Upper lobe of right lung (tissue), 1 donor: ENCODE data around the gene VIM. TPM values are rescaled to one million over a fixed set of nuclear protein-coding genes. Genes with fewer than 3 reads are reported as not detected.

Experiments used
- ATAC-seq: fragments of 200-7000 bp; cut with Tn5 transposase; one replicate; pipeline ENCODE4 v1.9.1; 2020; ENCODE audit warnings: mild to moderate bottlenecking, moderate library complexity
- DNase-seq: peaks from one replicate; pipeline ENCODE4 v3.0.0-alpha.2; 2020
- H3K27ac ChIP-seq: fragments of 200-600 bp; one replicate; pipeline ENCODE4 v1.8.0; 2022
- H3K27me3 ChIP-seq: fragments of 200-600 bp; one replicate; pipeline ENCODE4 v1.8.0; 2022; ENCODE audit warnings: mild to moderate bottlenecking
- H3K36me3 ChIP-seq: fragments of 200-600 bp; one replicate; pipeline ENCODE4 v1.8.0; 2022
- H3K4me1 ChIP-seq: fragments of 200-600 bp; one replicate; pipeline ENCODE4 v1.8.0; 2022
- H3K4me3 ChIP-seq: fragments of 200-600 bp; one replicate; pipeline ENCODE4 v1.8.0; 2022; ENCODE audit warnings: mild to moderate bottlenecking
- H3K9me3 ChIP-seq: fragments of 200-600 bp; one replicate; pipeline ENCODE4 v1.8.0; 2022
- intact Hi-C: fragments of 100-400 bp; cut with DNase I; formaldehyde crosslinking; loops from one replicate; pipeline ENCODE4 v1.11.0; 2022
- total RNA-seq: library from RNA; stranded (reverse); fragmentation: NEBNext Ultra II Directional; extraction: Animal tissue kit (Norgen Biotek cat#: 25700); gene quantifications from one replicate; pipeline ENCODE4 v1.2.1, GENCODE V29; 2021
- TF ChIP-seq, protein P1 (sequence below): fragments of 200-600 bp; IDR thresholded peaks from one replicate; pipeline ENCODE4 v1.8.0; 2022; ENCODE audit warnings: antibody characterized with exemption
- donor health status: DM: no; HTN: yes; CAD: no; lungs with severe emphysema.

The VIM gene
- total RNA-seq, 1 donor from 2014 or later, result 1,272 TPM

DNA sequence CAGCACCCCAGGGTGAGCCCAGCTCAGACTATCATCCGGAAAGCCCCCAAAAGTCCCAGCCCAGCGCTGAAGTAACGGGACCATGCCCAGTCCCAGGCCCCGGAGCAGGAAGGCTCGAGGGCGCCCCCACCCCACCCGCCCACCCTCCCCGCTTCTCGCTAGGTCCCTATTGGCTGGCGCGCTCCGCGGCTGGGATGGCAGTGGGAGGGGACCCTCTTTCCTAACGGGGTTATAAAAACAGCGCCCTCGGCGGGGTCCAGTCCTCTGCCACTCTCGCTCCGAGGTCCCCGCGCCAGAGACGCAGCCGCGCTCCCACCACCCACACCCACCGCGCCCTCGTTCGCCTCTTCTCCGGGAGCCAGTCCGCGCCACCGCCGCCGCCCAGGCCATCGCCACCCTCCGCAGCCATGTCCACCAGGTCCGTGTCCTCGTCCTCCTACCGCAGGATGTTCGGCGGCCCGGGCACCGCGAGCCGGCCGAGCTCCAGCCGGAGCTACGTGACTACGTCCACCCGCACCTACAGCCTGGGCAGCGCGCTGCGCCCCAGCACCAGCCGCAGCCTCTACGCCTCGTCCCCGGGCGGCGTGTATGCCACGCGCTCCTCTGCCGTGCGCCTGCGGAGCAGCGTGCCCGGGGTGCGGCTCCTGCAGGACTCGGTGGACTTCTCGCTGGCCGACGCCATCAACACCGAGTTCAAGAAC lies 1.1 kb downstream of the VIM start:
- ATAC-seq (peak; percentile 72), DNase-seq (peak; percentile 91)
- H3K27ac ChIP-seq, result peak overlapping the region; percentile 98
- H3K4me3 ChIP-seq, result peak overlapping the region; percentile 90
- intact Hi-C loops, result no loop called here
- H3K27me3 ChIP-seq, result no peaks in the 10 kb centered on the region
- H3K9me3 ChIP-seq, result no peaks in the 10 kb centered on the region
- H3K36me3 ChIP-seq, result peaks cover 35% of the 10 kb centered on the region
- TF ChIP-seq, protein P1, sequence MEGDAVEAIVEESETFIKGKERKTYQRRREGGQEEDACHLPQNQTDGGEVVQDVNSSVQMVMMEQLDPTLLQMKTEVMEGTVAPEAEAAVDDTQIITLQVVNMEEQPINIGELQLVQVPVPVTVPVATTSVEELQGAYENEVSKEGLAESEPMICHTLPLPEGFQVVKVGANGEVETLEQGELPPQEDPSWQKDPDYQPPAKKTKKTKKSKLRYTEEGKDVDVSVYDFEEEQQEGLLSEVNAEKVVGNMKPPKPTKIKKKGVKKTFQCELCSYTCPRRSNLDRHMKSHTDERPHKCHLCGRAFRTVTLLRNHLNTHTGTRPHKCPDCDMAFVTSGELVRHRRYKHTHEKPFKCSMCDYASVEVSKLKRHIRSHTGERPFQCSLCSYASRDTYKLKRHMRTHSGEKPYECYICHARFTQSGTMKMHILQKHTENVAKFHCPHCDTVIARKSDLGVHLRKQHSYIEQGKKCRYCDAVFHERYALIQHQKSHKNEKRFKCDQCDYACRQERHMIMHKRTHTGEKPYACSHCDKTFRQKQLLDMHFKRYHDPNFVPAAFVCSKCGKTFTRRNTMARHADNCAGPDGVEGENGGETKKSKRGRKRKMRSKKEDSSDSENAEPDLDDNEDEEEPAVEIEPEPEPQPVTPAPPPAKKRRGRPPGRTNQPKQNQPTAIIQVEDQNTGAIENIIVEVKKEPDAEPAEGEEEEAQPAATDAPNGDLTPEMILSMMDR, result no peak
- peaks cover 34% of the 10 kb centered on the region for H3K4me1 ChIP-seq

DNA sequence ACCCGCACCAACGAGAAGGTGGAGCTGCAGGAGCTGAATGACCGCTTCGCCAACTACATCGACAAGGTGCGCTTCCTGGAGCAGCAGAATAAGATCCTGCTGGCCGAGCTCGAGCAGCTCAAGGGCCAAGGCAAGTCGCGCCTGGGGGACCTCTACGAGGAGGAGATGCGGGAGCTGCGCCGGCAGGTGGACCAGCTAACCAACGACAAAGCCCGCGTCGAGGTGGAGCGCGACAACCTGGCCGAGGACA lies 1.6 kb downstream of the VIM start:
- TF ChIP-seq, protein P1, result no peak
- intact Hi-C loops, result no loop called here
- H3K4me3 ChIP-seq, result peak overlapping the region; percentile 90
- H3K9me3 ChIP-seq, result no peaks in the 10 kb centered on the region
- ATAC-seq (no peak), DNase-seq (no peak)
- H3K27me3 ChIP-seq, result no peaks in the 10 kb centered on the region
- H3K4me1 ChIP-seq, result peaks cover 38% of the 10 kb centered on the region
- peaks cover 40% of the 10 kb centered on the region for H3K36me3 ChIP-seq
- peak overlapping the region; percentile 98 for H3K27ac ChIP-seq

DNA sequence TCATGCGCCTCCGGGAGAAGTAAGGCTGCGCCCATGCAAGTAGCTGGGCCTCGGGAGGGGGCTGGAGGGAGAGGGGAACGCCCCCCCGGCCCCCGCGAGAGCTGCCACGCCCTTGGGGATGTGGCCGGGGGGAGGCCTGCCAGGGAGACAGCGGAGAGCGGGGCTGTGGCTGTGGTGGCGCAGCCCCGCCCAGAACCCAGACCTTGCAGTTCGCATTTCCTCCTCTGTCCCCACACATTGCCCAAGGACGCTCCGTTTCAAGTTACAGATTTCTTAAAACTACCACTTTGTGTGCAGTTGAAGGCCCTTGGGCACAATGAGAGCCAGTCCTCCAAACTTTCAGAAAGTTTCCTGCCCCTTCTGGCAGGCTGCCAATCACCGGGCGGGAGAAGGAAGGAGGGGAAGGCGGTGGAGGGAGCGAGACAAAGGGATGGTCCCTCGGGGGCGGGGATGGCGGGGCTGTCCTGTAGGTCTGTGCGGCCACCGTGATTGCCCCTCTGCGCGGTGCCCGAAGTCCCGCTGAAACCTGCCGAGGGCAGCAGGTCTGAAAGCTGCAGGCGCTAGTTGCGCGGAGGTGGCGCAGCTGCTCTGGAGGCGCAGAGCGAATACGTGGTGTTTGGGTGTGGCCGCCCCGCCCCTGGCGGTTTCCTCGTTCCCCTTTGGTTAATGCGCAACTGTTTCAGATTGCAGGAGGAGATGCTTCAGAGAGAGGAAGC lies 2.1 kb downstream of the VIM start:
- ATAC-seq (peak; percentile 79), DNase-seq (peak; percentile 95)
- H3K27ac ChIP-seq, result peak overlapping the region; percentile 98
- TF ChIP-seq, protein P1, result no peak
- no peaks in the 10 kb centered on the region for H3K9me3 ChIP-seq
- peaks cover 41% of the 10 kb centered on the region for H3K4me1 ChIP-seq
- peaks cover 45% of the 10 kb centered on the region for H3K36me3 ChIP-seq
- intact Hi-C loops, result no loop called here
- H3K27me3 ChIP-seq, result no peaks in the 10 kb centered on the region
- peak overlapping the region; percentile 90 for H3K4me3 ChIP-seq

DNA sequence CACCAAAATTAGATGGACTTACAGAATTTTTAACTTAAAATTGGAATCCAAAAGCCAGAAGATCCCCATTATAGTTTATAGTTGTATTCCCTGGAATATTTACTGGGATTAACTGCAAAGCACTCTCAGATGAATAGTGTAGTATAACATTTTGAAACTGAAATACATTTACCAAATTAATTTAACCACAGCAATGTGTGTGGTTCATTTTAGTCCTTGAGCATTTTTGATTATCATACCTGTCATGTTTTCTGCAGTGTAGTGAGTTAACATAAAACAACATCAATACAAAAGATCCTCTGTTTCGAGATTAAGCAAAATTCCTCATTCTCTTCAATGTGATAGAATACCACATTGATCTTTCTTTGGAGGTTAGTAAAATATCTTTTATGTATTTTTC lies 3.7 kb downstream of the VIM start:
- peaks cover 43% of the 10 kb centered on the region for H3K4me1 ChIP-seq
- intact Hi-C loops, result no loop called here
- DNase-seq, result no peak
- TF ChIP-seq, protein P1, result no peak
- no peaks in the 10 kb centered on the region for H3K9me3 ChIP-seq
- ATAC-seq, result no peak
- peak overlapping the region; percentile 90 for H3K4me3 ChIP-seq
- peak overlapping the region; percentile 98 for H3K27ac ChIP-seq
- no peaks in the 10 kb centered on the region for H3K27me3 ChIP-seq
- H3K36me3 ChIP-seq, result peaks cover 62% of the 10 kb centered on the region

DNA sequence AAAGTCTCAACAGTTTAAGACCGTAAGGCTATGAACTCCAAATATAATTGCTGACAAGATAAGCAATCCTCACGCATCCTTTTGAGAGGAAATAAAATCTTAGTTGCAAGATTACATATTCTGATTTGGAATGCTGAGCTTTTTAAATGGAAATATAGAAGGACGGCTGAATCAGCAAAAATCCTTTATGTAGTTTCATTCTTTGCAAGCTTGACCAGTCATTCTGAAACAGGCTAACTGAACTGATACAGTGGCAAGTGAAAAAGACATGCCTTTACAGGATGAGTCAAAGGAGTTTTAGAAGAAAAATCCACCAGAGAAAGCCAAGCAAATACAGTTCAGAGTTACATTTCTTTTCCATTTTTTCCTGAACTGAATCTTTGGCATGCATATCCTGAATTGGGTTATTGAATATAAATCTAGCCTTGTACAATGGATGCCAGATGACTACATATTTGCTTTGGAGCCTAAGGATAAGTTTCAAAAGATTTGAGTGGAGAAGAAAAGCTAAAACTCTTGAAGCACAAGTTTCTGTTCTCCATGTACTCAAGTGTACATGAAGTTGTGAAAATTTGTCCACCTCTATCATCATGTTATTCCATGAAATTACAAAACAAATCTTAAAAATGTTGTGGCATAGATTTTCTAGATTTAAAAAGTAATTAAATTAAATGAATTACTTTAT lies 4.4 kb downstream of the VIM start:
- intact Hi-C loops, result no loop called here
- TF ChIP-seq, protein P1, result no peak
- peaks cover 39% of the 10 kb centered on the region for H3K4me1 ChIP-seq
- peaks cover 68% of the 10 kb centered on the region for H3K36me3 ChIP-seq
- peak overlapping the region; percentile 90 for H3K4me3 ChIP-seq
- H3K9me3 ChIP-seq, result no peaks in the 10 kb centered on the region
- peak overlapping the region; percentile 32 for H3K27ac ChIP-seq
- H3K27me3 ChIP-seq, result no peaks in the 10 kb centered on the region
- DNase-seq (no peak), ATAC-seq (no peak)
